DOHH2 (cell line): ENCODE results near the gene NCAM2.
"Not testable (repeated sequence)": the region's sequence is repeated elsewhere in the genome, so short reads cannot be mapped to it uniquely, and the experiment has no call there.

ENCODE experiments used
- H3F3A ChIP-seq: fragments of 200-600 bp; sonication (generic), shearing (Covaris generic); 2 replicates; pipeline ENCODE4 v1.6.0; 2016; ENCODE audit warnings: antibody characterized with exemption, mild to moderate bottlenecking; ENCODE audit not compliant: control insufficient read depth, insufficient read depth
- H3K27ac ChIP-seq: fragments of 200-600 bp; sonication (generic); 2 replicates; pipeline ENCODE4 v1.5.1; 2014; ENCODE audit warnings: low read depth, mild to moderate bottlenecking, low read length, moderate library complexity
- H3K27me3 ChIP-seq: fragments of 200-600 bp; sonication (generic); 2 replicates; pipeline ENCODE4 v1.6.1; 2014; ENCODE audit warnings: mild to moderate bottlenecking, low read length, mixed read lengths; ENCODE audit not compliant: control insufficient read depth
- H3K36me3 ChIP-seq: fragments of 200-600 bp; sonication (generic); 2 replicates; pipeline ENCODE4 v1.6.1; 2014; ENCODE audit warnings: mild to moderate bottlenecking, low read length, moderate library complexity, mixed read lengths; ENCODE audit not compliant: control insufficient read depth
- H3K4me1 ChIP-seq: fragments of 200-600 bp; sonication (generic); 2 replicates; pipeline ENCODE4 v1.6.1; 2014; ENCODE audit warnings: mild to moderate bottlenecking, low read length, mixed read lengths; ENCODE audit not compliant: control insufficient read depth
- H3K4me2 ChIP-seq: fragments of 200-600 bp; sonication (generic); 2 replicates; pipeline ENCODE4 v1.6.0; 2014; ENCODE audit warnings: mild to moderate bottlenecking, low read length, moderate library complexity
- H3K4me3 ChIP-seq: fragments of 200-600 bp; sonication (generic); 2 replicates; pipeline ENCODE4 v1.5.1; 2014; ENCODE audit warnings: mild to moderate bottlenecking, low read length, mixed read lengths
- H3K79me2 ChIP-seq: fragments of 200-600 bp; sonication (generic); 2 replicates; pipeline ENCODE4 v1.6.1; 2014; ENCODE audit warnings: mild to moderate bottlenecking, low read length, mixed read lengths; ENCODE audit not compliant: control insufficient read depth
- H3K9me2 ChIP-seq: fragments of 200-600 bp; sonication (generic); replicated peaks from 2 replicates; pipeline ENCODE4 v1.6.1; 2014; ENCODE audit warnings: mild to moderate bottlenecking, low read length, mixed read lengths; ENCODE audit not compliant: control insufficient read depth
- H3K9me3 ChIP-seq: fragments of 200-600 bp; sonication (generic); 2 replicates; pipeline ENCODE4 v1.6.1; 2014; ENCODE audit warnings: antibody characterized with exemption, low read length, mixed read lengths; ENCODE audit not compliant: control insufficient read depth, insufficient read depth
- H4K20me1 ChIP-seq: fragments of 200-600 bp; sonication (generic); 2 replicates; pipeline ENCODE4 v1.6.0; 2014; ENCODE audit warnings: low read depth, mild to moderate bottlenecking, antibody characterized with exemption, low read length, moderate library complexity; ENCODE audit not compliant: control insufficient read depth, insufficient read depth
- EZH2phosphoT487 ChIP-seq: fragments of 200-600 bp; sonication (generic); IDR thresholded peaks from 2 replicates; pipeline ENCODE4 v1.6.1; 2017; ENCODE audit warnings: borderline replicate concordance, mild to moderate bottlenecking, antibody characterized with exemption, low read length, moderate library complexity, mixed read lengths
- TF ChIP-seq, protein P1 (sequence below): fragments of 200-600 bp; sonication (generic); IDR thresholded peaks from one replicate; pipeline ENCODE4 v1.5.1; 2014; ENCODE audit warnings: antibody characterized with exemption, mild to moderate bottlenecking, low read depth, low read length; ENCODE audit not compliant: poor library complexity, severe bottlenecking

NCAM2 gene

DNA sequence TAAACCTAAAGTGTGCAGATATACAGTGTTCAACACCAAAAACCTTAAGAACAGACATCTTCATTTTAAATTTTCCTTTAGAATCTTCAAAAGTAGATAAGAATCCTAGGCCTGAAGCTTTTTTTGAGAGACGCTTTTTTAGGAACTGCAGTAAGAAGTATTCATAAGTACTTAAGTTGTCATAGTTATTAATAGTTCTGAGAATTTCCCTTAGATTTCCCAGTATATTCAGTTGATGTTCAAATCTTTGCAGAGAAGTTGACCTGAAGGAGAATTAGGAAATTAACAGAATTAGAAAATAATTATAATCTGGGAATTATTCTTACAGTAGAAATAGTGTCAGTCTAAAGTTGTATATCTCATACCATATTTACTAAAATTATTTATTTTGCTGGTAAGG lies 150.3 kb downstream of the NCAM2 start:
- H3K79me2 ChIP-seq = no peaks in the 10 kb centered on the region
- no peaks in the 10 kb centered on the region for H3K27me3 ChIP-seq
- no peak overlapping the region for H3K4me2 ChIP-seq
- no peak overlapping the region for H3K4me3 ChIP-seq
- no peaks in the 10 kb centered on the region for H3K9me3 ChIP-seq
- H3F3A ChIP-seq = no peaks in the 10 kb centered on the region
- no peak overlapping the region for H3K27ac ChIP-seq
- TF ChIP-seq EZH2phosphoT487 = no peak
- TF ChIP-seq, protein P1, sequence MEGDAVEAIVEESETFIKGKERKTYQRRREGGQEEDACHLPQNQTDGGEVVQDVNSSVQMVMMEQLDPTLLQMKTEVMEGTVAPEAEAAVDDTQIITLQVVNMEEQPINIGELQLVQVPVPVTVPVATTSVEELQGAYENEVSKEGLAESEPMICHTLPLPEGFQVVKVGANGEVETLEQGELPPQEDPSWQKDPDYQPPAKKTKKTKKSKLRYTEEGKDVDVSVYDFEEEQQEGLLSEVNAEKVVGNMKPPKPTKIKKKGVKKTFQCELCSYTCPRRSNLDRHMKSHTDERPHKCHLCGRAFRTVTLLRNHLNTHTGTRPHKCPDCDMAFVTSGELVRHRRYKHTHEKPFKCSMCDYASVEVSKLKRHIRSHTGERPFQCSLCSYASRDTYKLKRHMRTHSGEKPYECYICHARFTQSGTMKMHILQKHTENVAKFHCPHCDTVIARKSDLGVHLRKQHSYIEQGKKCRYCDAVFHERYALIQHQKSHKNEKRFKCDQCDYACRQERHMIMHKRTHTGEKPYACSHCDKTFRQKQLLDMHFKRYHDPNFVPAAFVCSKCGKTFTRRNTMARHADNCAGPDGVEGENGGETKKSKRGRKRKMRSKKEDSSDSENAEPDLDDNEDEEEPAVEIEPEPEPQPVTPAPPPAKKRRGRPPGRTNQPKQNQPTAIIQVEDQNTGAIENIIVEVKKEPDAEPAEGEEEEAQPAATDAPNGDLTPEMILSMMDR = no peak
- H3K4me1 ChIP-seq = no peaks in the 10 kb centered on the region
- H4K20me1 ChIP-seq = no peaks in the 10 kb centered on the region
- H3K9me2 ChIP-seq = no peaks in the 10 kb centered on the region
- H3K36me3 ChIP-seq = no peaks in the 10 kb centered on the region

DNA sequence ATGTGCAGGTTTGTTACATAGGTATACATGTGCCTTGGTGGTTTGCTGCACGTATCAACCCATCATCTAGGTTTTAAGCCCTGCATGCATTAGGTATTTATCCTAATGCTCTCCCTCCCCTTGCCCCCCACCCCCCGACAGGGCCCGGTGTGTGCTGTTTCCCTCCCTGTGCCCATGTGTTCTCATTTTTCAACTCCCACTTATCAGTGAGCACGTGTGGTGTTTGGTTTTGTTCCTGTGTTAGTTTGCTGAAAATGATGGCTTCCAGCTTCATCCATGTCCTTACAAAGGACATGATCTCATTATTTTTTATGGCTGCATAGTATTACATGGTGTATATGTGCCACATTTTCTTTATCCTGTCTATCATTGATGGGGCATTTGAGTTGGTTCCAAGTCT lies 151.2 kb downstream of the NCAM2 start:
- H3K4me2 ChIP-seq, H3K79me2 ChIP-seq, H4K20me1 ChIP-seq, H3K36me3 ChIP-seq, H3K4me3 ChIP-seq, H3K9me3 ChIP-seq, H3K27ac ChIP-seq, H3K27me3 ChIP-seq, H3K4me1 ChIP-seq, H3K9me2 ChIP-seq, H3F3A ChIP-seq: not testable (repeated sequence)

DNA sequence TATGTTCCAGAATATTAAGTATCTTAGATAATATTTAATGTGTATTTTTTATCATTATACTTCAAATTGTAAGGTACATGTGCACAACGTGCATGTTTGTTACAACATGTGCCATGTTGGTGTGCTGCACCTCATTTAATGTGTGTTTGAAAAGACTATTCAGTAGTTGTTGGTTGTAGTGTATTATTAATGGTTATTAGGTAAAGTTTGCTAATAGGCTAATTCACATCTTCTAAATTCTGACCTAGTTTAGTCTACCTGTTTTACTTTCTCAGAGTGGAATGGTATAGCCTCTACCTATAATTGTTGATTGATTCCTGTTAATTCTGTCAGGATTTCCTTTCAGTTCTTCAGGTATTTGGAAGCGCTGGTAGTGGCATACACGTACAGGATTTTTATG lies 153.0 kb downstream of the NCAM2 start:
- Histone ChIP-seq H3K9me3 (no peaks in the 10 kb centered on the region), H3F3A (no peaks in the 10 kb centered on the region), H4K20me1 (no peaks in the 10 kb centered on the region), H3K9me2 (no peaks in the 10 kb centered on the region), H3K36me3 (no peaks in the 10 kb centered on the region), H3K4me2 (no peak overlapping the region), H3K4me3 (no peak overlapping the region), H3K79me2 (no peaks in the 10 kb centered on the region), H3K27me3 (no peaks in the 10 kb centered on the region), H3K4me1 (no peaks in the 10 kb centered on the region), H3K27ac (no peak overlapping the region)
- TF ChIP-seq EZH2phosphoT487 = no peak

DNA sequence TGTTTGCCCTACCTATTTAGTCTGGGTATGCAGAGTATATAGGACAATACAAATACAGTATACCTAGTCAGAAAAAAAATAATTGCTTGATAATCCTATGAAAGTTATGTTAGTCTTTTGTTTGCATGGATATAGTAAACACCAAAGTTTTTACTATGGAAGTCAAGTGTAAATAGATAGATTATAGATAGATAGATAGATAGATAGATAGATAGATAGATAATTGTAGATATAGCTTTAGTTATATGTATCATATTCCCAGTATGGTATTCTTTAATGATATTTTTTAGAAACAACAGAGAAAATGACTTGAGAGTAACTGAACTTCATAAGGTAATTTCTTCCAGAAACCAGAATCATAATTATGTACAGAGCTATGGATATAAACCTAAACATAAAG lies 158.2 kb downstream of the NCAM2 start:
- TF ChIP-seq, protein P1 = no peak
- no peak for TF ChIP-seq EZH2phosphoT487
- H3F3A ChIP-seq = no peaks in the 10 kb centered on the region
- no peaks in the 10 kb centered on the region for H3K36me3 ChIP-seq
- H3K27ac ChIP-seq = no peak overlapping the region
- H3K27me3 ChIP-seq = no peaks in the 10 kb centered on the region
- H3K9me3 ChIP-seq = no peaks in the 10 kb centered on the region
- no peaks in the 10 kb centered on the region for H3K79me2 ChIP-seq
- no peak overlapping the region for H3K4me2 ChIP-seq
- H4K20me1 ChIP-seq = no peaks in the 10 kb centered on the region
- H3K4me3 ChIP-seq = no peak overlapping the region
- no peaks in the 10 kb centered on the region for H3K4me1 ChIP-seq
- no peaks in the 10 kb centered on the region for H3K9me2 ChIP-seq
